ENCODE results near the gene PRMT2.
"Not testable (repeated sequence)": the region's sequence is repeated elsewhere in the genome, so short reads cannot be mapped to it uniquely, and the experiment has no call there.

Gene PRMT2

GRCh38 chr21:46618738-46619379, 16.6 kb upstream of the PRMT2 start:
- no peak for DNase-seq

DNA sequence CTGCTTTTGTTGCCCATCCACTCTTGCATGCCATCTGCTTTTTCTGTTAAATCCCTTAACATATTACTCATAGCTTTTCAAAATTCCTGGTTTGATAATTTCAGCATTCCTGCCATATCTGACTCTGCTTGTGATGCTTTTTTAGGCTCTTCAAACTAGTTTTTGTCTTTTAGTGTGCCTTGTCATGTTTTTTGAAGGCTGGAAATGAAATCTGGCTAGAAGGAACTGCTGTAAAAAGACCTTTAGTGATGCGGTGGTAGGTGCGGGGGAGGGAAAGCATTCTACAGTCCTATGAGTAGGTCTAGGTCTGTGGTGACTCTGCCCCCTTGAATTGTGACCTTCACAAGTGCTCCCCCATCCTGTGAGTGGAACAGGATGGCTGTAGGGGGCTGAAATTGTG, 15.6 kb upstream of the PRMT2 start:
- DNase-seq, result no peak

DNA sequence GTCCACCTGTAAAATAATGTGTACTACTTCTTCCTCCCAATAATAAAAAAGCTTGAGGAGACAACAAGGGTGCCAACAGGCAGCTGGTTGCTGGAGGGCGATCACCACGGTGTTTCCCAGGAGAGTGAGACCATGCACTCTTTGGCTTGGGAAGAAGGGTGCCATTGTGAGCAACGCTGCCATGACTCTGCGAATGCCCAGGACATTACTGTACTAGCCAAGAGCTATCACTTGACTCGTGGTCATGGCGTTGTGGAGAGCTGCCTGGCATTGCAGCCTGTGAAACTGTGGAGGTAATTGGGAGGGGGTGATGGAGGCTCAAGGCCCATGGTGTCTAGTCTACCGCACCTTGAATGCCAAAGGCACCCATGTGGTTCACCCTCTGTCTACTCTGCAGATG, 14.6 kb upstream of the PRMT2 start:
- DNase-seq, result no peak

GRCh38 chr21:46621457-46622182, 13.9 kb upstream of the PRMT2 start:
- no peak for DNase-seq

DNA sequence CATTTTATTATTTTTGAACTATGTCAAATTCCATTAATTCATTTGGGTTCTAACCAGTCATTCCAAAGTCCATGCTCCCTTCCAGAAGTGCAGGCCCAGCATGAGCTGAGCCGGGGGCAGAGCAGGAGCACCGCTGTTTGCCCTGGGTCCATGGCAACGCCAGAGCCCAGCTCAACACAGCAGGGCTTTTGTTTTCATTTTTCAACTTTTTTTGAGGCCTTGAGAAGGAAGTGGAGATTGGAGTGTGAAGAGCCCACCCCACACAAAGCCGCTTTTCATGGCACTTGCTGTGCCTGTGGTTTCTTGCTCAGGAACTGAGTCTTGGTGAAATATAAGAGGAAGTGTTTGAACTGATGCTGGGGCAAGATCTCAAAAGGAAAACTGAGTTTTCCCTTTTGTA, 13.2 kb upstream of the PRMT2 start:
- no peak for DNase-seq

- no peak for DNase-seq
Measured at GRCh38 chr21:46624050-46624449, 11.4 kb upstream of the PRMT2 start.

DNA sequence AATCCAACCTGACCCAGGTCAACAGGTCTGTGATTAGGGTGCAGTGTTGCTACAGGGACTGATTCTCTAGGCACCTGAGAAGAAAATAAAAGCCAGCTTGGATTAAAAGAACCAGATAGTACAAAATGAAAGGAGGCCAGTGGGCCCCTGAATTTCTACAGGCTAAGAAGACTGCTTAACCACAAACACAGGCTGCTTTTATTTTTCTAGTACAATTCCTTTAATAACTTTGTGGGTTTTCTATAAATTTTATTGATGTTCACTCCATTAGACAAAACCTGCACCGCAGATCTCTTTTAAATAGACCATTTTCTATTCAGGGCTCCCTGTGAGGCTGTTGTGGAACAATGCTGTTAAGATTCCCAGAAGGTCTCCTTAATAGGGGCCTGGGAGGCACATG, 9.7 kb upstream of the PRMT2 start:
- DNase-seq, result no peak

DNA sequence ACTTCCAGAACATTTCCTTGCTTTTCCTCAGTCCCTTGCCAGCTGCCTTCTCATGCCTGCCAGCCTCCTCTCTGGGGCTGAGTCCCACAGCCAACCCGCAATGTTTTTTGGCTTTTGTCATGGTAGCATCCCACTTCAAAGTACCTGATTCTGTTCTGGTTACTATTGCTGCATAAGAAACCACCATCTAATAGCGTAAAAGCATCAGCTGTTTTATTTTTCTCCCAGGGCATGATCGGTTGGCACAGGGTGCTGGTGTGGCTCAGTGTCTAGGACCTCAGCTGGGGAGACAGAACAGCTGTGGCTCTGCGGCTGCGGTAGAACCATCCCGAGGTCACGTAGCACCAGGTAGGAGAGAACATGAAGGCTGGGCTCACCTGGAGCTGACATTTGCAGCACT, 8.9 kb upstream of the PRMT2 start:
- no peak for DNase-seq

DNA sequence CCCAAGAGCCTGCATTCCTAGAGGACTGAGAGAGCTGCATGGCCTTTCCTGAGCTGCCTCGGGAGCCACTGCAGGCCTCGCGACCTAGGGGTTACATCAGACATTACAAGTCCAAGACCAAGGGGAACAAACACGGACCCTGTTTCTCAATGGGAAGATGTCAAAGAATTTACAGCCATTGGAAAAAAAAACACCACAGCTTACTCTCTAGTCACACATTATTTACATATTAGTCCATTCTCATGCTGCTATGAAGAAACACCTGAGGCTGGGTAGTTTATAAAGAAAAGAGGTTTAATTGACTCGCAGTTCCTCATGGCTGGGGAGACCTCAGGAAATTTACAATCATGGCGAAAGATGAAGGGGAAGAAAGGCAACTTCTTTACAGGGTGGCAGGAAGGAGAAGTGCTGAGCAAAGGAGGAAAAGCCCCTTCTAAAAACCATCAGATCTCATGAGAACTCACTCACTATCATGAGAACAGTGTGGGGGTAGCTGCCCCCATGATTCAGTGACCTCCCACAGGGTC, 8.4 kb upstream of the PRMT2 start:
- no peak for DNase-seq

DNA sequence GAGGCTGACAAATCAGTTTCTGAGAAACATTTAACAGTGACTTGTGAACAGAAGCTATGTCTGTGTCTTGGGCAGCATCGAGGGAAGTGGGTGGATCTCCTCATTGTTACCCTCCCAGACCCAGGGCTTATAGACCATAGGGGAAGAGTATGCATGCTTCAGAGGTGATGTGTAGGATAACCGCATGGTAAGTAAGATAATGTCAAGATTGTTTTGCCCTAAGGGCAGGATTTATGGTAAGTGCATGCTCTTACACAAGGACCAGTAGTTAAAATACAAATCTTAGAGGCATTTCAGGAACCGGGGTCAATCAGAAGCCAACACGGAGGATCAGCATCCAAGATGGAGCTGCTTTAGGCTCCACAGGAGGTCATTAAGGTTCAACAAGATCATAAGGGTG, 7.7 kb upstream of the PRMT2 start:
- no peak for DNase-seq

DNA sequence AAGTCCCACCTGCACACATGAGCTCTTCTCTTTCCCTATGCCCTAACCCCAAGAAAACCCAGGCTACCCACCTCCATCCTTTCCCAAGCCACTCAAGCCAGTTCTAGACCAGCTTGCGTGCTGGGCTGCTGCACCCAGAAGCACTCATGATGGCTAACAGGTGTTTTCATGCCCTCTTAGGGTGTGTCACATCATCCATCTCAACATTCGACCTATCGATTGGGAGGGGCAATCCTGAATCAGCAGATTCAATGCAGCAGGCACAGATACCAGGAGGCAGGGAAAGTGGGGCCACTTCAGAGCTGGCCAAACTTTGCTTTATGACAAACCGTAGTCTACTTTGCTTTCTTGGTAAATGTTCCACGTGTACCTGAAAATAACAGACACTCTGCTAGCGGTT, 6.6 kb upstream of the PRMT2 start:
- DNase-seq, result no peak

- not testable (repeated sequence) for DNase-seq
Measured at GRCh38 chr21:46630915-46631314, 4.6 kb upstream of the PRMT2 start.

DNA sequence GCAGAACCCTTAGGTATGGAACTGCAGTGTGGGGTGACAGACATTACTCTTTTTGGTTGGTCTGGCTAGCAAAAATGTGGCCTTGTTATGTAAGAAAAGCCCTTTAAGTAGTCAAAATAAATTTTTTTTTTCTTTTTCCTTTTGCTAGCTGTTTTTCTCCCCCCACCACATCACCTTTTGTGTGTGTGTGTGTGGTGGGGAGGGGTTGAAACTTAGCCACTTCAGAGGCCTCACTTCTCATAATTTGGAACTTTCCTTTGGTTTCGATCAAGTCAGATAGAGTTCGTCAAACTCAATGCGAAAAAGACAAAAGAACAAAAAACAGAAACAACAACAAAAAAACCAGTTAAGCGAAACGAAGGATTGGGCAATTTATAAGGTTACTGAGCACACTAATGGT, 1.9 kb upstream of the PRMT2 start:
- DNase-seq, result no peak

DNA sequence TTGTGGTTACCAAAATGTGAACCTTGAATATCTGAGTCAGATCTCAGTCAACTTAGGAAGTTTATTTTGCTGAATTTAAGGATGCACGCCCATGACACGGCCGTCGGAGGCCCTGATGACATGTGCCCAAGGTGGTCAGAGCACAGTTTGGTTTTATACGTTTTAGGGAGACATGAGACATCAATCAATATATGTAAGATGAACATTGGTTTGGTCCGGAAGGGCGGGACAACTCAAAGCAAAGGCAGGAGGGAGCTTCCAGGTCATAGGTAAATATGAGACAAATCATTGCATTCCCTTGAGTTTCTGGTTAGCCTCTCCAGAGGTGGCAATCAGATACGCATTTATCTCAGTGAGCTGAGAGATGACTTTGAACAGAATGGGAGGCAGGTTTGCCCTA, 1.0 kb upstream of the PRMT2 start:
- no peak for DNase-seq

GRCh38 chr21:46634966-46635323, 529 bp upstream of the PRMT2 start:
- no peak for DNase-seq

- DNase-seq, result no peak
Measured at GRCh38 chr21:46636181-46636512, 673 bp downstream of the PRMT2 start.

DNA sequence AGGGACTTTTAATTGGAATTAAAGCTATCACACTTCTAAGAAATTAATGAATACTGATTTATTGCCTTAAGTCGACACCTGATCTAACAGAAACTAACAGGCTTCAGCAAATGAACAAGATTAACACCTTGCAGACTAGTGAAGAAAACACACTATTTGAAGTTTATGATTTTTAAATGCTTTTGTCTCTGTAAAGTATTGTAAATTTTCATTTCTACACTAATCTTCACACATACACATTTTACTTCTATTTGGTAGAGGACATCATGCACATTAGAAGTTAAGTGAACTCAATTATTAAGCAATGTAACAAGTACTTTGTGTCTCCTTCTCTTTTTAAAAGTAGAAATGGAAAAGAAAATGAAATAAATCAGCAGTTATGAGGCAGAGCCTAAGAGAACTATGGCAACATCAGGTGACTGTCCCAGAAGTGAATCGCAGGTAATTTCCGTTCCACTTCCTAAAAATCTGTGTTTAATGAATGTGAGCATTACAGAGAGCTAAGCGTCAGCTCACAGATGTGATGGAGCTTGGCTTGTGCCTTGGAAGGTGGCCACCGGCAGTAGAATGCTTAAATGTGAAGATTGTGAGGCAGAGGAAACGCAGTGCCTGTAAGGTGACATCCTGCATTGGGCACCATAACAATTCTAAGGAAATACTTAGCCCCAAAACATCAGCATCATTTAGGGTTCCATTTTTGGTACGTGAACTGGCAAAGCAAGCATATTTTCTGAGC, 1.2 kb downstream of the PRMT2 start:
- no peak for DNase-seq

GRCh38 chr21:46637952-46638746, 2.7 kb downstream of the PRMT2 start:
- DNase-seq, result no peak

DNA sequence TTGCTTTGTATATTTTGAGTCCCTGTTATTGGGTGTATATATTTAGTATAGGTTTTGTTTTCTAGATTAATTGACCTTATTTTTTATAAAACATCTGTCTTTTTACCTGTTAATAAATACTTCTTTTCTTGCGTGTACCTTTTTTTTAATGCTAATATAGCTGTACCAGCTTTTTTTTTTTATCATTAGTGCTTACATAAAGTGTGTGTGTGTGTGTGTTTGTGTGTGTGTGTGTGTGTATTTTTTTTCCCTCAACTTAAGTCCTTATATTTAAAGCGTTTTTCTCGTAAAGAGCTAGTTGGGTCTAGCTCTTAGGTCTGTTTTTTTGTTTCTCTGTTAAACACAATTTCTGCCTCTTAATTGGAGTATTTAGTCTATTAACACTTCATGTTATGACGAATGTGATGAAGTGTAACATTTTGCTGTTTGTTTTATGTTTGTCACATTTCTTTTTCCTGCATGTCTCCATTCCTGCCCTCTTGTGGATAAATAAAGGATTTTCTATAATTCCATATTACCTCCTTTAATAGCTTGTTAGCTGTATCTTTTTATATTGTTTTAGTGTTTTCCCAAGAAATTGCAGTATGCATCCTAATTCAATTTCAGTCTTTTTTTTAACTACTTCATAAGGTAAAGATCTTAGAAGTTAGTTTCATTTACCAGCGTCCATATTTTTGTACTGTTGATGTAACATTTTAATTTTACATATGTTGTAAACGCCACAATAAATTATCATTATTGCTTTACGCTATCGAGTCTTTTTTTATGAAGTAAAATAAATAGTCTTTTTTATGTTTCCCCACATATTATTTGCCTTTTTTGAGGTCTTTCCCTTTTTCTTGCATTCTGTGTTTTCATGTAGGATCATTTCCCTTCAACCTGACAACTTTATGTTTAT, 4.3 kb downstream of the PRMT2 start:
- DNase-seq, result no peak

DNA sequence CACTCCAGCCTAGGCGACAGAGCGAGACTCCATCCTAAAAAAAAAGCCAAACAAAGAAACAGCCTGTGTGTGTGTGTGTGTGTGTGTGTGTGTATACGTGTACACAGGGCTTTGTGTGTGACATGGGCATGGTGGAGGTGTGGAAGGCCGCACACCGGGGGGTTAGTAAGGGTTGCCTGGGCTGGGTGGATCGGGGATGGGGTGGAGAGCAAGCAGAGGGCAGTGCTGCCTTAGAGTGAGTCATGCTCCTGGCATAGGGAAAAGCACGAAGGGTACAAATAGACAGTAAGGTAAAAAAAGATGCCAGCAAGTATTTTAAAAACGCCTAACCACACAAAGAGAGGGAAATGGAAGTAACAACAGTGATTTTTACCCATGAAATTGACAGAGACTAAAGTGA, 6.2 kb downstream of the PRMT2 start:
- DNase-seq, result no peak

DNA sequence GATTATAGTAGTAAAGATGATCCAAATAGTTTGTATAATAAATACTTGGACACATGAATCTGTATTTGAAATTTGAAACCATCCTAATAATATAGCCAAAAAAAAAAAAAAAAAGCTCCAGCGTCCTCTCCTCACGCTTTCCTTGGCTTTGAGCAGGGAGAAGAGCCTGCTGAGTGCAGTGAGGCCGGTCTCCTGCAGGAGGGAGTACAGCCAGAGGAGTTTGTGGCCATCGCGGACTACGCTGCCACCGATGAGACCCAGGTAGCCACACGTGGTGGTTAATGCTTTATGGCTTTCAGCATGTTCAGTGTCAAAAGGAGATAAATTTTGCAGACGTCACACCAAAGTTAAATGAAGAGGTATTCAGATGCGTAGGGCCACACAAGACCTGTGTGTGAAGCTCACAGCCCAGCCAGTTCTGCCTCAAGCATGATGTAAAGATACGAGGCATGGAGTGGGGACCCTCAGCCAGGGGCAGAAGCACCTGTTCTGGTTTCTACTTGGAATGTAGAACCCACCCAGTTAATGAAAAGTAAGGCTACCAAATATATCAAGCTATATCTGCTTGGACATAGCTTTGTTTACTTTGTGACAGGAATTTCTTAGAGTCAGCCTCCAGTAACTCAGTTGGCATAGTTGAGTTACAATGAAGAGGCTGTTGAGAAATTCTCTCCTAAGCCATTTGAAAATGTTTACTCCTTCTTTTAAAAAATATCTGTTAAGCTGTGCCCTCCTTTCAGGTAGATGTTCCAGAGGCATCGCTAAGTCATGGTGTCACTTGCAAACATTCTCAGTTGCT, 8.1 kb downstream of the PRMT2 start:
- DNase-seq, result no peak

All from T-helper 9 cell (primary cell).